ENCODE data around the gene PHKB. TPM values are rescaled to one million over a fixed set of nuclear protein-coding genes. Genes with fewer than 3 reads are reported as not detected.
"Not testable (repeated sequence)": the region's sequence is repeated elsewhere in the genome, so short reads cannot be mapped to it uniquely, and the experiment has no call there.

The PHKB gene
- polyA plus RNA-seq, 1 donor, result 73.3 TPM

DNA sequence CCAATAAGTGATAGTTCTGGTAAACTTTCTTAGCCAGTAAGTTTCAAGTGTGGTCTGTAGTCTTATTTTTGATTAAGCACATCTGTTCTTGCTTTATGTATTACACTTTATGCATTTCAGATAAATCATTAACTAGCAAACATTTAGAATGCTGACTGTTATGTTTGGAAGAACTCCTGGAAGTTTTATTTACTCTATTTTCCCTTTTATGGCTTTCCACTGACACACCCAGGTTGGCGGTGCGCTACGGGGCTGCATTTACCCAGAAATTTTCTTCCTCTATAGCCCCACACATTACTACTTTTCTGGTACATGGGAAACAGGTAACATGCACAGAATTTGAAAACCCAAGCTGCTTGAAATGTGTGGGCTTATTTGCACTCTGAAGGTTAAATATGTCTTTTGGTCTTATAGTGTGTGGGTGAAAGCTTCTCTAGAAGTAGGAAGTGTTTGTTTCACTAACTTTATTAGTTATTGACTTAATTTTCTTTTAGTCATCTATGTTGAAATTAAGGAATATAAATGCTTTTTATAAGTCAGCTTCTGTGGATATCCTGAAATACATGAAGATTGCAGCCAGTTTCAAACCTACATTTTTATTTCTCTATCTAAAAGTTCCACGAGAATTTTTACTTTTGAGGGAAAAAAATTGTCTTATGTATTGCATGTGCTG lies 203.7 kb downstream of the PHKB start:
- Histone ChIP-seq H3K9me3 (ENCODE audit: control insufficient read depth, low read depth, low read length) (no peaks in the 10 kb centered on the region), H3K27me3 (ENCODE audit: control insufficient read depth, insufficient read depth, low read length) (no peaks in the 10 kb centered on the region), H3K4me1 (ENCODE audit: control insufficient read depth, insufficient read depth, low read length) (no peaks in the 10 kb centered on the region), H3K36me3 (ENCODE audit: control insufficient read depth, insufficient read depth, low read length) (peaks cover 34% of the 10 kb centered on the region), H3K4me3 (ENCODE audit: low read length) (no peak overlapping the region), H3K27ac (ENCODE audit: low read length) (no peak overlapping the region)
- WGBS (ENCODE audit: insufficient coverage, low lambda C conversion rate), result 31% methylated on average over 4 of the region's 4 CpGs
- DNase-seq, result peak; percentile 5 to 63

DNA sequence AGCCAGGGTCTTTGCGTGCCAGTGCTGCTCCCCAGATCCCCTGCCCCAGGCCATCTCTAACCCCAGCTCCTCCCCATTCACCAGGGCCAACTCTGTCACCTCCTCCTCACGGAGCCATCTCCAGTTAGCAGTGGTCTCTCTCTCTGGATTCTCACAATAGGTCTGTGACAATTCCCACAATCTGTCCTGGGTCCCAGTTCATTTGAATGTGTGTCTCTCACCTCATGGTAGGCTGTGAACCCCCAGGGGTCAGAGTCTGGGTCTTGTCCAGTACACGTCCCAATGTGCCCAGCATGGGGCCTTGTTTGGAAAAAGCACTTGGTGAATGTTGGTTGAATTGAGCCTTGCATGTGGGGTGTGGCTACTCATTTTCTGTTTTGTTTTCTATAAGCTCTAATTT lies 205.3 kb downstream of the PHKB start:
- Histone ChIP-seq H3K36me3 (ENCODE audit: control insufficient read depth, insufficient read depth, low read length) (peaks cover 22% of the 10 kb centered on the region), H3K4me1 (ENCODE audit: control insufficient read depth, insufficient read depth, low read length) (no peaks in the 10 kb centered on the region), H3K4me3 (ENCODE audit: low read length) (no peak overlapping the region), H3K9me3 (ENCODE audit: control insufficient read depth, low read depth, low read length) (no peaks in the 10 kb centered on the region), H3K27ac (ENCODE audit: low read length) (no peak overlapping the region), H3K27me3 (ENCODE audit: control insufficient read depth, insufficient read depth, low read length) (no peaks in the 10 kb centered on the region)
- WGBS (ENCODE audit: insufficient coverage, low lambda C conversion rate), result no CpG with 5 or more reads among the region's 3 CpGs
- DNase-seq, result no peak

DNA sequence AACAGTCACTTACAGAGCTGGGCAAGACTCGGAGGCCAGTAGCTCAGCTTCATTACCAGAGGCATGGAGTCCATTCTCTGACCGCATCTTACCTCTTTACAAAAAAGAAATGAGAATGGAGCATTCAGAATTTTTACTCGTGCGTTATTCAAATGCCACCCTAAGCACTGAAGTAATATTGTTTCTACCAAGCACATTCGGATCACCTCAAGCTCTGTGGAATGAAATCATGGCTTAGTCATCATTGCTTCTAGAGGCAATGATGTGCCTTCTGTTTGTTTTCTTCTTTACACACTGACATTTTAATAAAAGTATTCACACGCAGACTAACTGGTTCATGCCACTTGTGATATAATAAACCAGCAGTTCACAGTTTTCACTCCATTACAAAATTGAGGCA lies 206.8 kb downstream of the PHKB start:
- no peaks in the 10 kb centered on the region for H3K4me1 ChIP-seq (ENCODE audit: control insufficient read depth, insufficient read depth, low read length)
- 100% methylated on average over 3 of the region's 6 CpGs for WGBS (ENCODE audit: insufficient coverage, low lambda C conversion rate)
- peaks cover 15% of the 10 kb centered on the region for H3K36me3 ChIP-seq (ENCODE audit: control insufficient read depth, insufficient read depth, low read length)
- H3K27ac ChIP-seq (ENCODE audit: low read length), result no peak overlapping the region
- no peaks in the 10 kb centered on the region for H3K9me3 ChIP-seq (ENCODE audit: control insufficient read depth, low read depth, low read length)
- DNase-seq, result no peak
- no peaks in the 10 kb centered on the region for H3K27me3 ChIP-seq (ENCODE audit: control insufficient read depth, insufficient read depth, low read length)
- H3K4me3 ChIP-seq (ENCODE audit: low read length), result no peak overlapping the region

DNA sequence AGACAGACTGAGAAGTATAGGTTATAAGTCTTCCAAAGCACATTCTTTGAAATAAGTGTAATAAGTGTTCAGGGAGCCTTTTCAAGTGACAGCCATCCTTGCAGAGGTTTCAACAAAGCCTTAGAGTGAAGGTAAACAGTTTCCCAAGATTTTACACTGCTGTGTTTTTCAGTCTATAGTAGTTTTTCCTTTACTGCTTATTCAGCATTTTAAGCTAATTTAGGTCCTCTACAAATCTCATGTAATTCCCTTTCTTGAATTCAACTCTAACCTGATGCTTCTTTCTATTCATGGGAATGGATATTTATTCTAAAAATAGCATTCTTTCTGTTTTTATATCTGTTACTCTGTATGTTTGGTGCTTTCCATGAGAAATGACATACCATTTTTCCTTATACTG lies 211.3 kb downstream of the PHKB start:
- Histone ChIP-seq H3K4me3 (ENCODE audit: low read length) (no peak overlapping the region), H3K9me3 (ENCODE audit: control insufficient read depth, low read depth, low read length) (no peaks in the 10 kb centered on the region), H3K4me1 (ENCODE audit: control insufficient read depth, insufficient read depth, low read length) (no peaks in the 10 kb centered on the region), H3K36me3 (ENCODE audit: control insufficient read depth, insufficient read depth, low read length) (peaks cover 26% of the 10 kb centered on the region), H3K27me3 (ENCODE audit: control insufficient read depth, insufficient read depth, low read length) (no peaks in the 10 kb centered on the region), H3K27ac (ENCODE audit: low read length) (no peak overlapping the region)
- no peak for DNase-seq

DNA sequence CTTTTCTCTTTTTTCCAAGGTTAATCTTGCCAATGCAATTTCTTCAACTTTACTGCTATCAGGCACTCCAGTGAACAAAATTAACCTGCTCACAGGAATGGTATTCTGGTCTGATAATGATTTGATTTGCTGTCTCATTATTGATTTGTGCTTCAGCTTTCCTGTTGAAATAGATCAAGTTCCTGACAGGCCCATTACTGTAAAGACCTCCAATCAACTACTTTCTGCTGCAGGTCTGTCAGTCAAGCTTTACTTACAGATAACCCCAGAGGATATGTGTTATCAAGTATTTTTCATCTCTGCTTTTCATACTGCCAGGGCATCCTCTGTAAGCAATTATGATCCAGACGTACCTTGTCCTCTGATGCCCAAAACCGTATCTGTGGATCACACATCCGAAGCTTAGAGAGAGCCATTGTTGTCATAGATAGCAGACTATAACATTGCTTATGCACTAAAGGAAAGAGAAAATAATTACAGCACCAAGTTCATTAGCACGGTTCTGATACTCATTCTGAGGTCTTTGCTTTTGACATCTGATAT lies 215.6 kb downstream of the PHKB start:
- H3K36me3 ChIP-seq (ENCODE audit: control insufficient read depth, insufficient read depth, low read length), result peaks cover 21% of the 10 kb centered on the region
- no peaks in the 10 kb centered on the region for H3K4me1 ChIP-seq (ENCODE audit: control insufficient read depth, insufficient read depth, low read length)
- H3K27ac ChIP-seq (ENCODE audit: low read length), result no peak overlapping the region
- no peak overlapping the region for H3K4me3 ChIP-seq (ENCODE audit: low read length)
- H3K9me3 ChIP-seq (ENCODE audit: control insufficient read depth, low read depth, low read length), result no peaks in the 10 kb centered on the region
- H3K27me3 ChIP-seq (ENCODE audit: control insufficient read depth, insufficient read depth, low read length), result no peaks in the 10 kb centered on the region
- no peak for DNase-seq
- 100% methylated on average over 2 of the region's 4 CpGs for WGBS (ENCODE audit: insufficient coverage, low lambda C conversion rate)

DNA sequence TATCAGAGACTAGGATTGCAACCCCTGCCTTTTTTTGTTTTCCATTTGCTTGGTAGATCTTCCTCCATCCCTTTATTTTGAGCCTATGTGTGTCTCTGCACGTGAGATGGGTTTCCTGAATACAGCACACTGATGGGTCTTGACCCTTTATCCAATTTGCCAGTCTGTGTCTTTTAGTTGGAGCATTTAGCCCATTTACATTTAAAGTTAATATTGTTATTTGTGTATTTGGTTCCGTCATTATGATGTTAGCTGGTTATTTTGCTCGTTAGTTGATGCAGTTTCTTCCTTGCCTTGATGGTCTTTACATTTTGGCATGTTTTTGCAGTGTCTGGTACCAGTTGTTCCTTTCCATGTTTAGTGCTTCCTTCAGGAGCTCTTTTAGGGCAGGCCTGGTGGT lies 220.4 kb downstream of the PHKB start:
- WGBS (ENCODE audit: insufficient coverage, low lambda C conversion rate), result no CpG with 5 or more reads among the region's 3 CpGs
- H3K4me1 ChIP-seq (ENCODE audit: control insufficient read depth, insufficient read depth, low read length); DNase-seq; H3K27ac ChIP-seq (ENCODE audit: low read length); H3K4me3 ChIP-seq (ENCODE audit: low read length); H3K27me3 ChIP-seq (ENCODE audit: control insufficient read depth, insufficient read depth, low read length); H3K9me3 ChIP-seq (ENCODE audit: control insufficient read depth, low read depth, low read length): not testable (repeated sequence)
- H3K36me3 ChIP-seq (ENCODE audit: control insufficient read depth, insufficient read depth, low read length), result peaks cover 14% of the 10 kb centered on the region

DNA sequence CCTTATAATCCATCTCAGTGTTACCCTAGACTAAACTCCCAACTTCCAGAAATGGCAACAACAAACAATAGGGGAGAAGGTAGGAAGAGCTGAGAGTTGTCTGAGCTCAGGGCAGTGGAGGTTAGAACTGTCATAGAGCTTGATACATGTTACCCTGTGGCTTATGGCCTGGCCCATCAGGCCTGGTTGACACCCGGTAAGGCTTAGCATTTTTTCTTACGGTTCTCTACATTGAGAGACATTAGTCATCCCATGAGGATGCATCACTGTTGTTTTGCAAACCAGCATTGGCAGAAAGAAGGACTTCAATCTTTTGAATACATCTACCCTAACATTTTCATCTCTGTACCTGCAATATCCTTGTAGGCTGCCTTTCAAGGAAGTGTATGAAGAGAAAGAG lies 226.6 kb downstream of the PHKB start:
- no peaks in the 10 kb centered on the region for H3K27me3 ChIP-seq (ENCODE audit: control insufficient read depth, insufficient read depth, low read length)
- DNase-seq, result no peak
- no peak overlapping the region for H3K27ac ChIP-seq (ENCODE audit: low read length)
- H3K4me1 ChIP-seq (ENCODE audit: control insufficient read depth, insufficient read depth, low read length), result no peaks in the 10 kb centered on the region
- H3K4me3 ChIP-seq (ENCODE audit: low read length), result no peak overlapping the region
- peaks cover 24% of the 10 kb centered on the region for H3K36me3 ChIP-seq (ENCODE audit: control insufficient read depth, insufficient read depth, low read length)
- H3K9me3 ChIP-seq (ENCODE audit: control insufficient read depth, low read depth, low read length), result no peaks in the 10 kb centered on the region
- WGBS (ENCODE audit: insufficient coverage, low lambda C conversion rate), result no CpG with 5 or more reads among the region's 2 CpGs

DNA sequence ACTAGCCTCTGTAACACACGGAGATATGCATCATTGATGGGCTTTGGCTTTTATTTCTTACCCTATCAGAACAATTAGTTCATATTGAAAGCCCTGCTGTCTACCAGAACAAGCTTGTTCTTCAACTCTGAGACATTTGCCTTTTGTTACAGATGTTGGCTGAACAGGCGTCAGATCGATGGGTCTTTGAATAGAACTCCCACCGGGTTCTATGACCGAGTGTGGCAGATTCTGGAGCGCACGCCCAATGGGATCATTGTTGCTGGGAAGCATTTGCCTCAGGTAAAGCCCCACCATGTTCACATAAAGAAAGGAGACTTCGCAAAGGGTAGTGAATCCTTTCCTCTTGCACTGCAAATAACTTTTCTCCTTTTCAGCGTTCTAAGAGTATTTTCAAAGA lies 232.1 kb downstream of the PHKB start:
- Histone ChIP-seq H3K4me1 (ENCODE audit: control insufficient read depth, insufficient read depth, low read length) (no peaks in the 10 kb centered on the region), H3K27me3 (ENCODE audit: control insufficient read depth, insufficient read depth, low read length) (no peaks in the 10 kb centered on the region), H3K4me3 (ENCODE audit: low read length) (no peak overlapping the region), H3K9me3 (ENCODE audit: control insufficient read depth, low read depth, low read length) (no peaks in the 10 kb centered on the region), H3K27ac (ENCODE audit: low read length) (no peak overlapping the region), H3K36me3 (ENCODE audit: control insufficient read depth, insufficient read depth, low read length) (peaks cover 53% of the 10 kb centered on the region)
- DNase-seq, result no peak
- WGBS (ENCODE audit: insufficient coverage, low lambda C conversion rate), result 86% methylated on average over 1 of the region's 9 CpGs

DNA sequence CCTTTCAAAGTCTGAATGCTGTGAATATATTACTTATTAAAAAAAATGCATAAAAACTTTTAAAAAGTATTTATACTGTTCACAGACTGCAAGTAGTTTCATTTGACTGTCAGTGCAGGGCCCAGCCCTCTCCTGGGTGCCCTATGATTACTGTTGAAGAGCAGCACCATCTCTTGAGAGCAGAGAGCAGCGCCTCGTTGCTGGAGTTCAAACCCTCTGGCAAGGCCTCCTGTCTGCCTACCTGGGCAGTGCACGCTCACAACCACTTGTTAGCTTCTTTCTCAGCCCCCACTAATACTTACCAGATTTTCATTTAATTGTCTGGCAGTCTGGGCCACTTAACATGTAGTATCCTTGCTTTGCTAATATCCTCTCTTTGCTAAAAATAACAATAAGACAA lies 233.4 kb downstream of the PHKB start:
- no peaks in the 10 kb centered on the region for H3K9me3 ChIP-seq (ENCODE audit: control insufficient read depth, low read depth, low read length)
- no peak overlapping the region for H3K4me3 ChIP-seq (ENCODE audit: low read length)
- no peaks in the 10 kb centered on the region for H3K27me3 ChIP-seq (ENCODE audit: control insufficient read depth, insufficient read depth, low read length)
- WGBS (ENCODE audit: insufficient coverage, low lambda C conversion rate), result 100% methylated on average over 1 of the region's 3 CpGs
- no peaks in the 10 kb centered on the region for H3K4me1 ChIP-seq (ENCODE audit: control insufficient read depth, insufficient read depth, low read length)
- no peak for DNase-seq
- H3K36me3 ChIP-seq (ENCODE audit: control insufficient read depth, insufficient read depth, low read length), result peaks cover 50% of the 10 kb centered on the region
- H3K27ac ChIP-seq (ENCODE audit: low read length), result no peak overlapping the region

DNA sequence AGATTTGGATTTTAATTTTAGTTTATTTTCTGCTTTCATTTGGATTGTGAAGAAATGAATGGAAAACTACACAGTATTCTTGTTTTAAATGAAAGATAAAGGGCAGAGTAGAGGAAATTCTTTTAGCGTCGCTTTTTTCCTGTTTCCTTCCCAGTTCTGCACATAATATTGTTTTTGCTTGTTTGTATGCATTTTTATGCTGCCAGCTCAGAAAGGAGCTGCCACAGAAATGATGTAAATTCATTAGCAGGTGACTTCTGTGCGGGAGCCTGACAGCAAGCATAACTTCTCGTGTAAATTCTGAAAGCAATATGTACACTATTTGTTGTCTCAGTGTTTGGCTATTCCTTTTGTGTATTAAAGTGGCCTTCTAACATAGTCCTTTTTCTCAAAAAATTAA lies 234.6 kb downstream of the PHKB start:
- no peak overlapping the region for H3K27ac ChIP-seq (ENCODE audit: low read length)
- peaks cover 46% of the 10 kb centered on the region for H3K36me3 ChIP-seq (ENCODE audit: control insufficient read depth, insufficient read depth, low read length)
- WGBS (ENCODE audit: insufficient coverage, low lambda C conversion rate), result 100% methylated on average over 2 of the region's 4 CpGs

DNA sequence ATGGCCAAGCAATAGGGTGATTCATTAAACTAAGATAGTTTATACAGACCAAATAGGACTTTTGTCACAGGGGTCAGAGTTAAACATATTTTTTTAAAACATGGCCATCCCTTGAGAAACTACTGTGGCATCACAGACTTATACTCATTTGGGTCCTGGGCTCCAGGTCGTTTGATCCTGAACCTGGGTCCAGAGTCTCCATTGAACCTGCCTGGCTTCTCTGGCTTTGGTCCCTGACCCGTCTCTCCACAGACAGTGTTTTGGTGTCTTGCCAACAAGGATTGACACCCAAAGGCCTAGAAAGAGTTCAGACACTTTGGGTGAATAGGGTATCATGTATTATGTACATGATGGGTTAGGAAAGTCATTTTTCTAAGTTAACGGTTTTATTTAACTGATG lies 236.7 kb downstream of the PHKB start:
- no peaks in the 10 kb centered on the region for H3K4me1 ChIP-seq (ENCODE audit: control insufficient read depth, insufficient read depth, low read length)
- no peak overlapping the region for H3K27ac ChIP-seq (ENCODE audit: low read length)
- H3K9me3 ChIP-seq (ENCODE audit: control insufficient read depth, low read depth, low read length), result no peaks in the 10 kb centered on the region
- no peaks in the 10 kb centered on the region for H3K27me3 ChIP-seq (ENCODE audit: control insufficient read depth, insufficient read depth, low read length)
- WGBS (ENCODE audit: insufficient coverage, low lambda C conversion rate), result 100% methylated on average over 1 of the region's 3 CpGs
- peaks cover 41% of the 10 kb centered on the region for H3K36me3 ChIP-seq (ENCODE audit: control insufficient read depth, insufficient read depth, low read length)
- no peak overlapping the region for H3K4me3 ChIP-seq (ENCODE audit: low read length)
- no peak for DNase-seq

More for the DNA sequence above, 234.6 kb downstream of the PHKB start:
- Histone ChIP-seq H3K27me3 (ENCODE audit: control insufficient read depth, insufficient read depth, low read length) (no peaks in the 10 kb centered on the region), H3K9me3 (ENCODE audit: control insufficient read depth, low read depth, low read length) (no peaks in the 10 kb centered on the region), H3K4me1 (ENCODE audit: control insufficient read depth, insufficient read depth, low read length) (no peaks in the 10 kb centered on the region), H3K4me3 (ENCODE audit: low read length) (no peak overlapping the region)
- no peak for DNase-seq

Data from large intestine (tissue), 3 donors.